ENCODE data around the gene CGB7. TPM values are rescaled to one million over a fixed set of nuclear protein-coding genes. Genes with fewer than 3 reads are reported as not detected.

The CGB7 gene
- total and polyA plus RNA-seq, 9 of the 15 experiments (the other 6 are each of a cell fraction or from before 2014, with no cell fraction given): not detected

- TF ChIP-seq POLR3A (IDR thresholded peaks at IDR 0.05; ENCODE audit: borderline replicate concordance, extremely low read depth, insufficient read depth, insufficient read length): no peak
- TF ChIP-seq KLF10 (CRISPR knock-in tag; IDR thresholded peaks at IDR 0.05): no peak
- TF ChIP-seq ZNF354B (CRISPR knock-in tag; IDR thresholded peaks at IDR 0.05): no peak
- peak; percentile 95 for TF ChIP-seq MEIS2 (IDR thresholded peaks at IDR 0.05; ENCODE audit: partially characterized antibody)
- TF ChIP-seq ZNF511 (CRISPR knock-in tag; IDR thresholded peaks at IDR 0.05): peak; percentile 60; the same call in 1 of the 2 replicates
- peak; percentile 83; the same call in 1 of the 2 replicates for TF ChIP-seq ZNF165 (CRISPR knock-in tag; IDR thresholded peaks at IDR 0.05; ENCODE audit: borderline replicate concordance)
- 0 out of 2 replicates have a peak, but pooled peaks have one; percentile 64 for TF ChIP-seq ELF4 (CRISPR knock-in tag; IDR thresholded peaks at IDR 0.05)
- TF ChIP-seq MAZ (CRISPR knock-in tag; conservative IDR thresholded peaks at IDR 0.05 in 1 of 2, IDR thresholded peaks at IDR 0.05 in 1 of 2): peak; percentile 88 to 89
- peak; percentile 84 to 87; a peak in 3 of 4 replicates for TF ChIP-seq FOXK2 (conservative IDR thresholded peaks at IDR 0.05 in 1 of 2, IDR thresholded peaks at IDR 0.05 in 1 of 2; ENCODE audit: low read depth in 2 of 2)
- TF ChIP-seq ZBTB11 (CRISPR knock-in tag; IDR thresholded peaks at IDR 0.05): peak in 1 of 3 experiments; percentile 52; a peak in 1 of 6 replicates
- no peak for TF ChIP-seq ZNF318 (IDR thresholded peaks at IDR 0.05; ENCODE audit: borderline replicate concordance in 1 of 2, low read depth in 1 of 2)
These were observed 27.7 kb upstream of the CGB7 start, which contains the start of gene SNRNP70 (continued) for GRCh38 chr19:49085020-49085867.
